Measurements from ENCODE around the gene SYNM. TPM values are rescaled to one million over a fixed set of nuclear protein-coding genes. Genes with fewer than 3 reads are reported as not detected.
A peak's percentile ranks its signal among the peaks of the same experiment; 100 is the strongest.

The SYNM gene
- total RNA-seq, 1 experiment from 2014 or later: 0.12 TPM

GRCh38 chr15:99168601-99169580 is 64.0 kb downstream of the SYNM start:
- Mint-ChIP-seq H3K27me3 (ENCODE audit: insufficient read depth, unreplicated experiment) (no peaks in the 10 kb centered on the region), H3K4me1 (ENCODE audit: insufficient read depth, unreplicated experiment) (no peaks in the 10 kb centered on the region), H3K27ac (ENCODE audit: low read depth, unreplicated experiment) (no peak overlapping the region), H3K4me3 (ENCODE audit: unreplicated experiment) (no peak overlapping the region), H3K36me3 (ENCODE audit: insufficient read depth, unreplicated experiment) (peaks cover 30% of the 10 kb centered on the region), H3K9me3 (ENCODE audit: unreplicated experiment) (no peaks in the 10 kb centered on the region)
- intact Hi-C loops (cut with micrococcal nuclease): no loop called here
- no TSS peak for BruUV-seq (replicated peaks)
- POLR2A ChIA-PET: interaction anchor here (0.7 to 1.0 kb wide), 2 partner anchors 9 to 20 kb away, joined by 3 read pairs; no protein-coding TSS in a partner anchor
- no peak for TF ChIP-seq CTCF (IDR thresholded peaks at IDR 0.05; ENCODE audit: unreplicated experiment)
- DNase-seq (ENCODE audit: unreplicated experiment): no peak
- CTCF ChIA-PET: interaction anchor here (0.9 kb wide), 1 partner anchor 45 kb away, joined by 3 read pairs; no protein-coding TSS in a partner anchor

DNA sequence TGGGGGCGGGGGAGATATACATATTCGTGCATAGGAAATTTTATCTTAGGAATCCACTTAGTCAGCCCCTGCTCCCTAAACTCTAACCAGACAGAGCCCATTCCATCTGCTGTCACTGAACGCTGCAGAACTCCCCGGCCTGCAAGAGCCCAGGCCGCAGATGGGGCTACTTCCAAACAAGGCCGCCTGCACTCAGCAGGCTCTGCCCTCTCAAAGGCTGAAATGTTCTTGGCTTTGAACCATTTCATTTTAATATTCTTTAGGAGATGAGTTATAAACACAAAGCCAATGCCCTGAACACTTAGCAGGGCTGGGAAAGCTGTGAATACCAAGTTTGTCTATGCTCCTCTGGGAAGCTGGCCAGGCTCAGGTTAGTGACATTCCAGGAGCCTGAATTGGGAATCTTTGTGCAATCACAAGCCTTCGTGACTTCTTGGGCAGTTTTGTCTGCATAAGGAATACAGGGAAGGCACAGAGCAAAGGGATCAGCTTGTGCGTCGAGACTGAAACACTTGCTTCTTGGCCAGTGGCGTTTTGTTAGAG is 65.0 kb downstream of the SYNM start:
- Mint-ChIP-seq H3K9me3 (ENCODE audit: unreplicated experiment) (no peaks in the 10 kb centered on the region), H3K4me1 (ENCODE audit: insufficient read depth, unreplicated experiment) (no peaks in the 10 kb centered on the region), H3K27ac (ENCODE audit: low read depth, unreplicated experiment) (peak overlapping the region; percentile 23), H3K36me3 (ENCODE audit: insufficient read depth, unreplicated experiment) (peaks cover 23% of the 10 kb centered on the region), H3K4me3 (ENCODE audit: unreplicated experiment) (no peak overlapping the region), H3K27me3 (ENCODE audit: insufficient read depth, unreplicated experiment) (no peaks in the 10 kb centered on the region)
- BruUV-seq (replicated peaks): no TSS peak
- intact Hi-C loops (cut with micrococcal nuclease): no loop called here
- DNase-seq (ENCODE audit: unreplicated experiment): no peak
- TF ChIP-seq CTCF (IDR thresholded peaks at IDR 0.05; ENCODE audit: unreplicated experiment): no peak
- POLR2A ChIA-PET: no interaction called here
- CTCF ChIA-PET: interaction anchor here (0.9 kb wide), 1 partner anchor 44 kb away, joined by 3 read pairs; no protein-coding TSS in a partner anchor

GRCh38 chr15:99170476-99171065 is 65.7 kb downstream of the SYNM start:
- intact Hi-C loops (cut with micrococcal nuclease): no loop called here
- ChIA-PET POLR2A (no interaction called here), CTCF (interaction anchor here (0.6 kb wide), 1 partner anchor 39 kb away, joined by 3 read pairs; no protein-coding TSS in a partner anchor)
- no TSS peak for BruUV-seq (replicated peaks)
- no peaks in the 10 kb centered on the region for H3K27me3 Mint-ChIP-seq (ENCODE audit: insufficient read depth, unreplicated experiment)
- no peak overlapping the region for H3K4me3 Mint-ChIP-seq (ENCODE audit: unreplicated experiment)
- H3K36me3 Mint-ChIP-seq (ENCODE audit: insufficient read depth, unreplicated experiment): peaks cover 23% of the 10 kb centered on the region
- no peaks in the 10 kb centered on the region for H3K4me1 Mint-ChIP-seq (ENCODE audit: insufficient read depth, unreplicated experiment)
- no peaks in the 10 kb centered on the region for H3K9me3 Mint-ChIP-seq (ENCODE audit: unreplicated experiment)
- no peak for TF ChIP-seq CTCF (IDR thresholded peaks at IDR 0.05; ENCODE audit: unreplicated experiment)
- DNase-seq (ENCODE audit: unreplicated experiment): no peak
- H3K27ac Mint-ChIP-seq (ENCODE audit: low read depth, unreplicated experiment): no peak overlapping the region

- Mint-ChIP-seq H3K36me3 (ENCODE audit: insufficient read depth, unreplicated experiment) (peaks cover 23% of the 10 kb centered on the region), H3K27ac (ENCODE audit: low read depth, unreplicated experiment) (no peak overlapping the region), H3K4me1 (ENCODE audit: insufficient read depth, unreplicated experiment) (no peaks in the 10 kb centered on the region), H3K4me3 (ENCODE audit: unreplicated experiment) (no peak overlapping the region), H3K9me3 (ENCODE audit: unreplicated experiment) (no peaks in the 10 kb centered on the region), H3K27me3 (ENCODE audit: insufficient read depth, unreplicated experiment) (no peaks in the 10 kb centered on the region)
- intact Hi-C loops (cut with micrococcal nuclease): no loop called here
- POLR2A ChIA-PET: no interaction called here
- no peak for DNase-seq (ENCODE audit: unreplicated experiment)
- TF ChIP-seq CTCF (IDR thresholded peaks at IDR 0.05; ENCODE audit: unreplicated experiment): no peak
- no TSS peak for BruUV-seq (replicated peaks)
- CTCF ChIA-PET: no interaction called here
Measured at GRCh38 chr15:99172171-99172570, 67.3 kb downstream of the SYNM start.
